SK-N-MC (cell line): ENCODE measurements around the gene TPP2.

Experiments
- DNase-seq: peaks from one replicate; pipeline ENCODE4 v3.0.0-alpha.2; 2011; ENCODE audit warnings: low read depth, low spot score
- H3K27ac ChIP-seq: fragments of 200-600 bp; sonication (generic); 2 replicates; pipeline ENCODE4 v1.5.1; 2016; ENCODE audit warnings: mixed run types
- H3K36me3 ChIP-seq: fragments of 200-600 bp; sonication (generic); 2 replicates; pipeline ENCODE4 v1.6.1; 2017; ENCODE audit warnings: antibody characterized with exemption, low read length, mixed read lengths; ENCODE audit not compliant: insufficient read depth
- H3K4me3 ChIP-seq: fragments of 200-600 bp; sonication (generic); 2 replicates; pipeline ENCODE4 v1.5.1; 2016
- H3K9ac ChIP-seq: fragments of 200-600 bp; sonication (generic); 2 replicates; pipeline ENCODE4 v1.8.0; 2017; ENCODE audit warnings: mixed run types, mixed read lengths; ENCODE audit not compliant: insufficient read length
- H3K9me3 ChIP-seq: fragments of 200-600 bp; sonication (generic); 2 replicates; pipeline ENCODE4 v1.6.1; 2017; ENCODE audit warnings: low read depth, mild to moderate bottlenecking, antibody characterized with exemption, low read length, moderate library complexity, mixed read lengths
- EZH2 ChIP-seq: fragments of 200-600 bp; sonication (generic); IDR thresholded peaks from one replicate; pipeline ENCODE4 v1.6.1; 2017; ENCODE audit warnings: antibody characterized with exemption
- FOXP2 ChIP-seq: optimal IDR thresholded peaks from 2 replicates; pipeline ENCODE3; 2011; ENCODE audit warnings: mild to moderate bottlenecking, moderate library complexity; ENCODE audit not compliant: insufficient read depth; ENCODE audit errors: extremely low read length, control extremely low read depth
- POLR2AphosphoS5 ChIP-seq: IDR thresholded peaks from 2 replicates; pipeline ENCODE4 v1.6.1; 2012; ENCODE audit warnings: mild to moderate bottlenecking, low read depth, low read length, borderline replicate concordance

The TPP2 gene

DNA sequence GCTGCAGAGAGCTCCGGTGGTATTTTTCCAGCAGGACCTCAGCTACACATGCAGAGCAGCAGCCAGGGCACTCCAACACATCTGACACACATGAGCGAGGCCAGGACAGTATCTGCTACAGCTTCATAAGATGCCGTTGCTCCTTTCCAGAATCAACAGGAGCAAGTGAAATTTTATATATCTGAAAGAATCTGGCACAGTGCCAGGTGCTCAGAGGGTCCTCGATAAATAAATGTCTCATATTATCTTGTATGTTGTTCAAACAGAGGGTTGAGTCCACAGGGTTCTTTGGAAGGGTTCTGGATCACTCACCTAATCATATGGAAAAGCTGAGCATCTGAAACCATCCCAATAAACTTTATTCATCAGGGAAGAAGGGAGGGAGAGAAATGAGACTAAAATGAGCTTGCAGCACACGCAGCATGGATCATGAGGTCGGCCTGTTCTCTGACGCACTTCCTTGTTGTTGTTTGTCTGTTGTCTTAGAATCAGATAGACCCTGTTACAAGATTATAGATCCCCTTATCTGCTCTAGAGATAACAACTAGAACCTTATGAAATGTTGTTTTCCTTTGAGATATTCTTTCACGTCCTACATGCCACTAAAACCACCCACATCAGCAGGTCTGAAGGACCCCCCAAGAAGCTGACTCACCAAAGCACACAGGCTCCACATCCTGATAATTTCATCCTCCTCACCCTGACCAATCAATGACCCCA is 101.3 kb downstream of the TPP2 start:
- H3K9ac ChIP-seq, result no peak overlapping the region
- H3K4me3 ChIP-seq, result no peak overlapping the region
- H3K9me3 ChIP-seq, result no peaks in the 10 kb centered on the region
- no peak overlapping the region for H3K27ac ChIP-seq
- H3K36me3 ChIP-seq, result no peaks in the 10 kb centered on the region
- TF ChIP-seq EZH2 (no peak), POLR2AphosphoS5 (no peak), FOXP2 (no peak)
- no peak for DNase-seq

DNA sequence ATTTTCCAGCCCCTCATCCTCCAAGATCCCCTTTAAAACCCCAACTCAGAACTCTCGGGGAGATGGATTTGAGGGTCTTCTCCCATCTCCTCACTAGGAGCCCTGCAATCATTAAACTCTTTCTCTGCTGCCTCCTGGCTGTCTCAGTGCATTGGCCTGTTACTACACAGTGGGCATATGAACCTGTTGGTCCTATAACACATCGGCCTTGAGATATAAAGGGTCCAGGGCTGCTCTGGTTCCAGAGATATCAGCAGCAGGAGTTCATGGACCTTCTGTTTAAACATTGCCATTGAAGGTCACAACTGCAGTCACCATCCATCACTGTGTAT is 101.8 kb downstream of the TPP2 start:
- no peak for DNase-seq
- no peak overlapping the region for H3K9ac ChIP-seq
- H3K9me3 ChIP-seq, result no peaks in the 10 kb centered on the region
- no peak overlapping the region for H3K27ac ChIP-seq
- TF ChIP-seq EZH2, result no peak
- no peak for TF ChIP-seq POLR2AphosphoS5
- no peaks in the 10 kb centered on the region for H3K36me3 ChIP-seq
- H3K4me3 ChIP-seq, result no peak overlapping the region

DNA sequence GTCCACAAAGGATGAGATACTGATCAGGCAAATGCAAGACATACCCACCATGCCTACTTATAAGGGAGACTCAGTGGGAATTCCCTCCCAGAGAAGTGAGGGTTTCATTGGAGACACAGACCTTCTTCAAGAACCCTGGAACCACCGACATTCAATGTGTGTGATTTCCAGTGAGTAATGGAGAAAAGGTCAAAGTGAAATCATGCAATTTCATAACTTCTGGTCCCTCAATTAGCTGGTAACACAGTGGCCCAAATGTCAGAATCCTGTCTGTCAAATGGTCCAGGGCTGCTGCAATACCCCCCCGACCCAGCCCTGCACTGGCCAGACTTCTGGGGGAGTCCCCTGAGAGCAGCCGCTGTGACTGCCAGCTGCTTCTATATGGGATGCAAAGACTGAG is 102.7 kb downstream of the TPP2 start:
- no peak overlapping the region for H3K4me3 ChIP-seq
- TF ChIP-seq POLR2AphosphoS5, result no peak
- TF ChIP-seq FOXP2, result no peak
- TF ChIP-seq EZH2, result no peak

DNA sequence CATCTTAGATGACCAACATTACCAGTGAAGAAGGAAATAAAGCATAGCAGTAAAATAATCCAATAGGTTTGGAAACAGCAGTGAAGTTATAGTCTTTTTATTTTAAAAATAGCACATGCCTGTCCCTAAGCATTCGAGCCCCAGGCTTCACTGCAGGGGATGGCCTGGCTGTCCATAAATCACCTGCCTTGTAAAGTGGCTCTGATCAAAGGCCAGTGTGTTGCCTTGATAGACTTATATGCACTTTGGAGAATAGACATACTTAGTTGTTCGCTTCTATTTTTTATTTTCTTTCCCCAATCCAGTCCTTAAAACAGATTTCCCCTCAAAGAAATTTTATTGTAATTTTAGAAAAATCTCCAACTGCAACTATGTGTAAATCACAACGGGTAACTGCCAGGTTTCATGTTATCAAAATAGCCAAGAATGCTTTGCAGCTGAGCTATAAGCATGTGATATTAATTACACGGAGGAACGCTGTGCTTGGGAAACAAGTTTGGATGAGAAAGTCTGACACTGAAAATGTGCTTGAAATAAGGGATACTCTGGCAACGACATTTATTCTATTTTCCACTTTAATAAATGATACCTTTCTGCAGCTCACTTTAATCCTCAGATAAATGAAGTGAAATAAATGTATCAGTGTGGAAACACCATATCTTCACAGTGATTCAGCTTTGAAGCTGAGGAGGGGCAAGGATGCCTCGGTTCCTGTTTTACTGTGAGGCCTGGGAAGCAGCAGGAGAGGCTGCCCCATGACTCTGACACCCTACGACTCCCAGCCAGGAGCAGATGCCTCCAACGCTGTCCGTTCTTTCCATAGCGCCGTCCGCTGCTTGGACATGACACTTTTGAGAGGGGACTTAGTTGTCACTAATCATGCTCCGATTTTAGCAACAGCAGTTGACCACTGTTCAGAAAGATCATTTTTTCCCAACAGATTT is 103.6 kb downstream of the TPP2 start:
- Histone ChIP-seq H3K9ac (no peak overlapping the region), H3K36me3 (no peaks in the 10 kb centered on the region), H3K9me3 (no peaks in the 10 kb centered on the region), H3K4me3 (peak overlapping the region; percentile 43; the same call in 1 of the 2 replicates), H3K27ac (peak overlapping the region; percentile 66)
- DNase-seq, result no peak
- no peak for TF ChIP-seq FOXP2
- TF ChIP-seq POLR2AphosphoS5, result no peak
- TF ChIP-seq EZH2, result no peak

More for the DNA sequence above, 102.7 kb downstream of the TPP2 start:
- Histone ChIP-seq H3K36me3 (no peaks in the 10 kb centered on the region), H3K9me3 (no peaks in the 10 kb centered on the region), H3K27ac (no peak overlapping the region), H3K9ac (no peak overlapping the region)
- no peak for DNase-seq

DNA sequence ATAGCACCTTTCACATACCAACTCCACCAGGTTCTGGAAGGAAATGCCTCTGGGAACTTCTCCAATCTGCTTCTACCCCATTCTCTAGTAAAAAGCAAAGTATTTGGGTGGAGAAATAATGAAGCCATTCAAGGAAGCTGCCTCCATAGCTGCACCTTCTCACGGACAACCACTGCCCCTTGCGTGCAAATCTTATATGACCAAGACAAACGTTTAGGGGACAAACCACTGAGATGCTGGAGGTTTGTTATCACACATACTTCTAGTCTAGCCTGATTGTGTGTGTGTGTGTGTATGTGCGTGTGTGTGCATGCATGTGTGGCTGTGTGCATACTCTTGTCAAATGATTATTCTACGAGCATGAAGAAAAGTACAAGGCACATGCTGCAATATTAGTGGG is 104.5 kb downstream of the TPP2 start:
- TF ChIP-seq POLR2AphosphoS5 (no peak), EZH2 (no peak), FOXP2 (no peak)
- Histone ChIP-seq H3K4me3 (no peak overlapping the region), H3K9ac (no peak overlapping the region), H3K9me3 (no peaks in the 10 kb centered on the region), H3K27ac (no peak overlapping the region), H3K36me3 (no peaks in the 10 kb centered on the region)
- DNase-seq, result no peak

DNA sequence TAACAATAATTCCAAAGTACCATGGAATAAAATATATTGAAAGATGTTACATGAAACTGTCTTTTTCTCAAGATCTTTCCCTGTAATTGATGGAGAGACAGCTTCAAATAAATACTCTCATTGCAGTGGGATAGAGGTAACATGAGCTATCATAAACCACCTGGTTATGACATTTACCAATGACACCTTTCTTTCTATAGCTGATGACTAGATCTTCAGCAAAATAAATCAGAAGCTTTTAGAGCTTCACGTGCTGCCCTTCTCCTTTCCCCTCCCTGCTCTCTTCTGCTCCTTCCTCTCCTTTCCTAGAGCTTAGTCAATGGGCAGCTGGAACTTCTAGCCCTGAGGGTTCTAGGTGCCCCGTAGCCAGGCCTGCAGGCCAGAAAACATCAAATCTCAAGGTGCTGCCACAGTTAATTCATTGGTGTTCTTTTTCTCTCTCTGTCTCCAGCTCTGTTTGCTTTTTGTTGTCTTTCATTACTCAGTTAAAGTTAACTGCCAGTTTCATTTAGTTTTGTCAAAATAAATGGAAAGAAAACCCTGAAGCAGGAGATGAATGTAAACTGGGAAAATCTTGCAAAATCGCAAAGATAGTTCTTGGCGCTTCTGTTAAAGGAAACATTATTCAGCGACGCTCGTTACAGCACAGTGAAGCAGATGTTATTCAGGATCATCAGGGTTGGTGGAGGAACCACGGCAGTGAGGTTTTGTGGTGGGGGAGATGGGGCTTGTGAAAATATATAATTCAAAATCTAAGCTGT is 106.4 kb downstream of the TPP2 start:
- H3K27ac ChIP-seq, result peak overlapping the region; percentile 64
- TF ChIP-seq EZH2 (no peak), FOXP2 (no peak), POLR2AphosphoS5 (no peak)
- H3K9me3 ChIP-seq, result no peaks in the 10 kb centered on the region
- peak overlapping the region; percentile 61 for H3K9ac ChIP-seq
- no peaks in the 10 kb centered on the region for H3K36me3 ChIP-seq
- H3K4me3 ChIP-seq, result peak overlapping the region; percentile 49
- DNase-seq, result no peak

DNA sequence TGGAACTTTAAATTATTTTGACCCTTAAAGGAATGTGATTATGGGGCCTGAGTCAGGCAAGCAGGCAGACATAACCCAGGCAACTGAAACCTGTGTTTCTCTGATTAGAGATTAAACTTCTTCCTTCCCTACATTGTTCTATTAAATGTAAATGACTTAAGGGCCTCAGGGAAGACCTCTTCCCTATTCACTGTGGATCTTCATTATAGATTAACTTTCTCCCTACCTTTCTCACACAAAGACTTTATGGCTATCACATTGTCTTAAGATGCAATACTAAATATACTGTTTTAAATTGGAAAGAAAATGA is 106.9 kb downstream of the TPP2 start:
- peak overlapping the region; percentile 49; the same call in 1 of the 2 replicates for H3K4me3 ChIP-seq
- TF ChIP-seq FOXP2, result no peak
- TF ChIP-seq POLR2AphosphoS5, result no peak
- TF ChIP-seq EZH2, result no peak
- peak overlapping the region; percentile 61 for H3K9ac ChIP-seq
- H3K27ac ChIP-seq, result no peak overlapping the region
- no peaks in the 10 kb centered on the region for H3K36me3 ChIP-seq
- H3K9me3 ChIP-seq, result no peaks in the 10 kb centered on the region
- no peak for DNase-seq
